Keratinocyte (primary cell): ENCODE results near the gene CD207. TPM values are rescaled to one million over a fixed set of nuclear protein-coding genes. Genes with fewer than 3 reads are reported as not detected.

Experiments
- DNase-seq: peaks from one replicate; pipeline ENCODE4 v3.0.0-alpha.2; 2011; ENCODE audit warnings: low read depth, missing footprints, low spot score
- FAIRE-seq: peaks from 2 replicates; lab custom pipeline; 2011; peaks lifted over from hg19 to GRCh38; lab: Jason Lieb, UNC
- H2AFZ ChIP-seq: 2 replicates; pipeline ENCODE4 v1.6.0; 2012; ENCODE audit warnings: low read length, control low read depth, inconsistent platforms; ENCODE audit not compliant: control insufficient read depth
- H3K27ac ChIP-seq: 2 replicates; pipeline ENCODE4 v1.5.1; 2011; ENCODE audit warnings: low read length; ENCODE audit not compliant: control insufficient read depth, insufficient read depth
- H3K27me3 ChIP-seq: 3 replicates; pipeline ENCODE4 v1.6.0; 2011; ENCODE audit warnings: low read length; ENCODE audit not compliant: control insufficient read depth, insufficient read depth; ENCODE audit errors: extremely low read depth
- H3K36me3 ChIP-seq, 2 experiments: 2 replicates in 1 of 2; 3 replicates in 1 of 2; pipeline ENCODE4 v1.5.1; 2011; ENCODE audit warnings: low read length in 2 of 2, mild to moderate bottlenecking in 1 of 2; ENCODE audit not compliant: control insufficient read depth in 2 of 2, insufficient read depth in 2 of 2; ENCODE audit errors: extremely low read depth in 1 of 2
- H3K4me1 ChIP-seq: 3 replicates; pipeline ENCODE4 v1.5.1; 2011; ENCODE audit warnings: low read length; ENCODE audit not compliant: control insufficient read depth, insufficient read depth; ENCODE audit errors: extremely low read depth
- H3K4me2 ChIP-seq: 3 replicates; pipeline ENCODE4 v1.6.0; 2011; ENCODE audit warnings: low read depth, low read length; ENCODE audit not compliant: control insufficient read depth, insufficient read depth; ENCODE audit errors: extremely low read depth
- H3K4me3 ChIP-seq, 3 experiments: fragments of 200-600 bp in 1 of 3; sonication (generic) in 1 of 3; 2 replicates in 2 of 3; 3 replicates in 1 of 3; pipeline ENCODE4 v1.5.1; 2011 to 2016; ENCODE audit warnings: low read length in 3 of 3, mild to moderate bottlenecking in 3 of 3, control low read depth in 2 of 3, inconsistent platforms in 1 of 3, low read depth in 1 of 3, mixed read lengths in 1 of 3, mixed run types in 1 of 3, moderate library complexity in 1 of 3; ENCODE audit not compliant: control insufficient read depth in 2 of 3, insufficient read depth in 2 of 3; ENCODE audit errors: extremely low read depth in 1 of 3
- H3K79me2 ChIP-seq: 2 replicates; pipeline ENCODE4 v1.6.0; 2012; ENCODE audit warnings: low read length; ENCODE audit not compliant: control insufficient read depth, insufficient read depth
- H3K9ac ChIP-seq: 3 replicates; pipeline ENCODE4 v1.6.0; 2011; ENCODE audit warnings: low read length; ENCODE audit not compliant: control insufficient read depth, insufficient read depth; ENCODE audit errors: extremely low read depth
- H3K9me1 ChIP-seq: 3 replicates; pipeline ENCODE4 v1.6.0; 2011; ENCODE audit warnings: low read length; ENCODE audit not compliant: control insufficient read depth, insufficient read depth; ENCODE audit errors: extremely low read depth
- H3K9me3 ChIP-seq: 2 replicates; pipeline ENCODE4 v1.5.1; 2012; ENCODE audit warnings: low read depth, low read length; ENCODE audit not compliant: control insufficient read depth
- H4K20me1 ChIP-seq: 3 replicates; pipeline ENCODE4 v1.6.0; 2011; ENCODE audit warnings: low read length; ENCODE audit not compliant: control insufficient read depth, insufficient read depth; ENCODE audit errors: extremely low read depth
- CTCF ChIP-seq, 3 experiments: IDR thresholded peaks in 1 of 3; conservative IDR thresholded peaks in 1 of 3; optimal IDR thresholded peaks in 1 of 3; 2 replicates in 2 of 3; 3 replicates in 1 of 3; pipeline versions ENCODE3 to v1.5.1; 2011; ENCODE audit warnings: low read length in 3 of 3, mild to moderate bottlenecking in 3 of 3, moderate library complexity in 2 of 3, control low read depth in 1 of 3, inconsistent platforms in 1 of 3; ENCODE audit not compliant: insufficient read depth in 2 of 3; ENCODE audit errors: extremely low read depth in 1 of 3
- EZH2 ChIP-seq: IDR thresholded peaks from one replicate; pipeline ENCODE4 v1.6.1; 2012; ENCODE audit warnings: inconsistent platforms, mild to moderate bottlenecking, low read length, moderate library complexity
- dilution Hi-C: fragments of 300-500 bp; cut with MboI; formaldehyde crosslinking; loops from one replicate; pipeline ENCODE4 v1.7.0; 2020; ENCODE audit warnings: low sequenced_read_pairs; ENCODE audit not compliant: extremely low pct_ligation_motif_present
- polyA plus RNA-seq, 5 experiments: library from polyadenylated mRNA; depleted of rRNA in 3 of 5; stranded (reverse) in 3 of 5; stranded (forward) in 1 of 5; unstranded in 1 of 5; fragments of >200 nt; gene quantifications; 1 replicate in 1 of 5; 2 replicates in 3 of 5; 3 replicates in 1 of 5; pipeline versions ENCODE4 v1.2.1 to v1.2.3, GENCODE V29; 2011 to 2012; ENCODE audit warnings: missing spikeins in 2 of 5, low read depth in 1 of 5, low replicate concordance in 1 of 5

CD207 gene
- polyA plus RNA-seq, 1 donor (not counting 4 experiments of a cell fraction or from before 2014, with no cell fraction given): not detected

- TF ChIP-seq CTCF (optimal IDR thresholded peaks at IDR 0.05 in 1 of 3, IDR thresholded peaks at IDR 0.05 in 1 of 3, conservative IDR thresholded peaks at IDR 0.05 in 1 of 3; ENCODE audit: extremely low read depth in 1 of 3, insufficient read depth in 2 of 3, low read length in 3 of 3) (no peak), EZH2 (no peak)
- Histone ChIP-seq H3K9me1 (no peaks in the 10 kb centered on the region), H3K27ac (no peak overlapping the region), H2AFZ (no peak overlapping the region), H4K20me1 (no peaks in the 10 kb centered on the region), H3K4me3 (no peak overlapping the region), H3K9me3 (no peaks in the 10 kb centered on the region), H3K9ac (no peak overlapping the region), H3K79me2 (no peaks in the 10 kb centered on the region), H3K27me3 (peaks cover 53% of the 10 kb centered on the region), H3K36me3 (no peaks in the 10 kb centered on the region), H3K4me1 (no peaks in the 10 kb centered on the region), H3K4me2 (no peak overlapping the region)
- no peak for DNase-seq
- no peak for FAIRE-seq
- dilution Hi-C loops: no loop called here
Observed at GRCh38 chr2:70816726-70817125, 18.9 kb downstream of the CD207 start.

GRCh38 chr2:70808983-70809958, 26.3 kb downstream of the CD207 start:
- no peak for FAIRE-seq
- H3K9me3 ChIP-seq: no peaks in the 10 kb centered on the region
- H3K27me3 ChIP-seq: peaks cover 15% of the 10 kb centered on the region

More at GRCh38 chr2:70808983-70809958, 26.3 kb downstream of the CD207 start:
- dilution Hi-C loops: no loop called here
- no peaks in the 10 kb centered on the region for H3K4me1 ChIP-seq
- no peak overlapping the region for H3K9ac ChIP-seq
- H3K79me2 ChIP-seq: no peaks in the 10 kb centered on the region
- TF ChIP-seq EZH2 (no peak), CTCF (optimal IDR thresholded peaks at IDR 0.05 in 1 of 3, IDR thresholded peaks at IDR 0.05 in 1 of 3, conservative IDR thresholded peaks at IDR 0.05 in 1 of 3; ENCODE audit: extremely low read depth in 1 of 3, insufficient read depth in 2 of 3, low read length in 3 of 3) (no peak)
- no peaks in the 10 kb centered on the region for H3K36me3 ChIP-seq
- H3K27ac ChIP-seq: no peak overlapping the region
- H3K9me1 ChIP-seq: no peaks in the 10 kb centered on the region
- H3K4me3 ChIP-seq: no peak overlapping the region
- no peak for DNase-seq
- no peak overlapping the region for H2AFZ ChIP-seq
- H4K20me1 ChIP-seq: no peaks in the 10 kb centered on the region
- no peak overlapping the region for H3K4me2 ChIP-seq
